HG03039 (cell line): ENCODE measurements around the gene ZBED2.

Source experiments
- ATAC-seq: cut with Tn5 transposase; IDR thresholded peaks from one replicate; pipeline ENCODE4 v1.9.1; 2021; ENCODE audit warnings: mild to moderate bottlenecking, moderate library complexity; ENCODE audit not compliant: unreplicated experiment

Gene ZBED2

GRCh38 chr3:111604119-111604518 lies 9.0 kb upstream of the ZBED2 start:
- no peak for ATAC-seq

- ATAC-seq = no peak
Observed at GRCh38 chr3:111603679-111604078, 8.5 kb upstream of the ZBED2 start.

- ATAC-seq = no peak
Observed at GRCh38 chr3:111601810-111602209, 6.7 kb upstream of the ZBED2 start.

GRCh38 chr3:111598552-111598951 lies 3.4 kb upstream of the ZBED2 start:
- no peak for ATAC-seq

GRCh38 chr3:111598139-111598538 lies 3.0 kb upstream of the ZBED2 start:
- no peak for ATAC-seq

- no peak for ATAC-seq
Observed at GRCh38 chr3:111596328-111596727, 1.2 kb upstream of the ZBED2 start.

- no peak for ATAC-seq
Observed at GRCh38 chr3:111594781-111595180, 365 bp downstream of the ZBED2 start.

GRCh38 chr3:111594205-111594604 lies 941 bp downstream of the ZBED2 start:
- peak; percentile 56 for ATAC-seq

GRCh38 chr3:111593666-111594065 lies 1.5 kb downstream of the ZBED2 start:
- ATAC-seq = no peak

- no peak for ATAC-seq
Observed at GRCh38 chr3:111592936-111593335, 2.2 kb downstream of the ZBED2 start.

GRCh38 chr3:111592143-111592542 lies 3.0 kb downstream of the ZBED2 start:
- ATAC-seq = no peak

GRCh38 chr3:111591555-111591954 lies 3.6 kb downstream of the ZBED2 start:
- ATAC-seq = no peak

- no peak for ATAC-seq
Observed at GRCh38 chr3:111590143-111590491, 5.0 kb downstream of the ZBED2 start.

GRCh38 chr3:111589303-111590142 lies 5.6 kb downstream of the ZBED2 start:
- ATAC-seq = no peak

- no peak for ATAC-seq
Observed at GRCh38 chr3:111588527-111588926, 6.6 kb downstream of the ZBED2 start.

- ATAC-seq = no peak
Observed at GRCh38 chr3:111585217-111585616, 9.9 kb downstream of the ZBED2 start.

- ATAC-seq = no peak
Observed at GRCh38 chr3:111584744-111585143, 10.4 kb downstream of the ZBED2 start.

- no peak for ATAC-seq
Observed at GRCh38 chr3:111582120-111582474, 13.0 kb downstream of the ZBED2 start.

- no peak for ATAC-seq
Observed at GRCh38 chr3:111581403-111582119, 13.6 kb downstream of the ZBED2 start.

- ATAC-seq = no peak
Observed at GRCh38 chr3:111579495-111579894, 15.7 kb downstream of the ZBED2 start.

GRCh38 chr3:111578867-111579266 lies 16.3 kb downstream of the ZBED2 start:
- ATAC-seq = no peak
